ENCODE results near the gene KBTBD12.

The KBTBD12 gene

GRCh38 chr3:127953091-127954035 is 38.3 kb downstream of the KBTBD12 start:
- no peak for TF ChIP-seq CTCF (IDR thresholded peaks at IDR 0.05)
- Histone ChIP-seq H3K4me2 (ENCODE audit: low read length) (no peak overlapping the region), H3K4me3 (ENCODE audit: low read depth, low read length) (no peak overlapping the region), H3K36me3 (ENCODE audit: control insufficient read depth, insufficient read depth, low read length) (no peaks in the 10 kb centered on the region), H3K79me2 (no peaks in the 10 kb centered on the region), H3K4me1 (no peaks in the 10 kb centered on the region), H3K27ac (no peak overlapping the region), H3K27me3 (ENCODE audit: control insufficient read depth, insufficient read depth, low read length) (no peaks in the 10 kb centered on the region), H2AFZ (no peak overlapping the region), H3K9me3 (ENCODE audit: control insufficient read depth, low read length) (no peaks in the 10 kb centered on the region), H3K9ac (no peak overlapping the region)

GRCh38 chr3:127954640-127955039 is 39.6 kb downstream of the KBTBD12 start:
- H3K4me3 ChIP-seq (ENCODE audit: low read depth, low read length), result no peak overlapping the region
- no peak overlapping the region for H2AFZ ChIP-seq
- no peak overlapping the region for H3K27ac ChIP-seq
- H3K4me1 ChIP-seq, result no peaks in the 10 kb centered on the region
- H3K4me2 ChIP-seq (ENCODE audit: low read length), result no peak overlapping the region
- H3K9ac ChIP-seq, result no peak overlapping the region
- H3K27me3 ChIP-seq (ENCODE audit: control insufficient read depth, insufficient read depth, low read length), result no peaks in the 10 kb centered on the region
- H3K79me2 ChIP-seq, result no peaks in the 10 kb centered on the region
- no peaks in the 10 kb centered on the region for H3K9me3 ChIP-seq (ENCODE audit: control insufficient read depth, low read length)
- no peak for TF ChIP-seq CTCF (IDR thresholded peaks at IDR 0.05)
- no peaks in the 10 kb centered on the region for H3K36me3 ChIP-seq (ENCODE audit: control insufficient read depth, insufficient read depth, low read length)

- Histone ChIP-seq H3K36me3 (ENCODE audit: control insufficient read depth, insufficient read depth, low read length) (no peaks in the 10 kb centered on the region), H3K27me3 (ENCODE audit: control insufficient read depth, insufficient read depth, low read length) (no peaks in the 10 kb centered on the region), H3K4me2 (ENCODE audit: low read length) (no peak overlapping the region), H3K9me3 (ENCODE audit: control insufficient read depth, low read length) (no peaks in the 10 kb centered on the region), H3K4me1 (no peaks in the 10 kb centered on the region), H3K9ac (no peak overlapping the region), H2AFZ (no peak overlapping the region), H3K79me2 (no peaks in the 10 kb centered on the region), H3K27ac (no peak overlapping the region), H3K4me3 (ENCODE audit: low read depth, low read length) (no peak overlapping the region)
- TF ChIP-seq CTCF (IDR thresholded peaks at IDR 0.05), result no peak
Observed at GRCh38 chr3:127955728-127956127, 40.7 kb downstream of the KBTBD12 start.

GRCh38 chr3:127959041-127959440 is 44.0 kb downstream of the KBTBD12 start:
- Histone ChIP-seq H2AFZ (no peak overlapping the region), H3K36me3 (ENCODE audit: control insufficient read depth, insufficient read depth, low read length) (no peaks in the 10 kb centered on the region), H3K4me2 (ENCODE audit: low read length) (no peak overlapping the region), H3K4me3 (ENCODE audit: low read depth, low read length) (no peak overlapping the region), H3K27ac (no peak overlapping the region), H3K9me3 (ENCODE audit: control insufficient read depth, low read length) (no peaks in the 10 kb centered on the region), H3K9ac (no peak overlapping the region), H3K27me3 (ENCODE audit: control insufficient read depth, insufficient read depth, low read length) (no peaks in the 10 kb centered on the region), H3K4me1 (no peaks in the 10 kb centered on the region), H3K79me2 (no peaks in the 10 kb centered on the region)
- no peak for TF ChIP-seq CTCF (IDR thresholded peaks at IDR 0.05)

GRCh38 chr3:127959873-127960272 is 44.8 kb downstream of the KBTBD12 start:
- Histone ChIP-seq H3K4me1 (no peaks in the 10 kb centered on the region), H3K36me3 (ENCODE audit: control insufficient read depth, insufficient read depth, low read length) (no peaks in the 10 kb centered on the region), H3K4me2 (ENCODE audit: low read length) (no peak overlapping the region), H3K79me2 (no peaks in the 10 kb centered on the region), H2AFZ (no peak overlapping the region), H3K9me3 (ENCODE audit: control insufficient read depth, low read length) (no peaks in the 10 kb centered on the region), H3K4me3 (ENCODE audit: low read depth, low read length) (no peak overlapping the region), H3K27me3 (ENCODE audit: control insufficient read depth, insufficient read depth, low read length) (no peaks in the 10 kb centered on the region), H3K9ac (no peak overlapping the region), H3K27ac (no peak overlapping the region)
- TF ChIP-seq CTCF (IDR thresholded peaks at IDR 0.05), result no peak

Measured in parathyroid adenoma (tissue), 2 donors.